Astrocyte (in vitro differentiated cells and primary cell): ENCODE measurements around the gene TTYH3. TPM values are rescaled to one million over a fixed set of nuclear protein-coding genes. Genes with fewer than 3 reads are reported as not detected.

Experiments used
- DNase-seq: peaks from one replicate; pipeline ENCODE4 v3.0.0-alpha.2; 2010; ENCODE audit warnings: low read depth
- FAIRE-seq: peaks from 2 replicates; lab custom pipeline; 2011; peaks lifted over from hg19 to GRCh38; lab: Jason Lieb, UNC
- H2AFZ ChIP-seq: 2 replicates; pipeline ENCODE4 v1.6.0; 2012; ENCODE audit warnings: low read depth, low read length, inconsistent platforms
- H3K27ac ChIP-seq: 2 replicates; pipeline ENCODE4 v1.5.1; 2011; ENCODE audit warnings: low read depth, low read length, inconsistent platforms
- H3K27me3 ChIP-seq: 2 replicates; pipeline ENCODE4 v1.6.0; 2011; ENCODE audit warnings: low read length, inconsistent platforms; ENCODE audit not compliant: insufficient read depth
- H3K36me3 ChIP-seq: 2 replicates; pipeline ENCODE4 v1.5.1; 2011; ENCODE audit warnings: low read length, inconsistent platforms; ENCODE audit not compliant: insufficient read depth
- H3K4me1 ChIP-seq: 2 replicates; pipeline ENCODE4 v1.5.1; 2011; ENCODE audit warnings: low read length, inconsistent platforms; ENCODE audit not compliant: insufficient read depth
- H3K4me2 ChIP-seq: 2 replicates; pipeline ENCODE4 v1.6.0; 2012; ENCODE audit warnings: low read length, inconsistent platforms
- H3K4me3 ChIP-seq: 2 replicates; pipeline ENCODE4 v1.5.1; 2011; ENCODE audit warnings: low read depth, mild to moderate bottlenecking, low read length, inconsistent platforms; ENCODE audit not compliant: insufficient read depth
- H3K79me2 ChIP-seq: 2 replicates; pipeline ENCODE4 v1.6.0; 2012; ENCODE audit warnings: mild to moderate bottlenecking, low read length, inconsistent platforms; ENCODE audit not compliant: insufficient read depth
- H3K9ac ChIP-seq: 2 replicates; pipeline ENCODE4 v1.6.0; 2012; ENCODE audit warnings: mild to moderate bottlenecking, low read length, inconsistent platforms
- H3K9me3 ChIP-seq: 2 replicates; pipeline ENCODE4 v1.5.1; 2012; ENCODE audit warnings: low read depth, mild to moderate bottlenecking, low read length, inconsistent platforms; ENCODE audit not compliant: insufficient read depth
- H4K20me1 ChIP-seq: 2 replicates; pipeline ENCODE4 v1.6.0; 2012; ENCODE audit warnings: low read length, inconsistent platforms; ENCODE audit not compliant: insufficient read depth
- H3K27ac Mint-ChIP-seq: one replicate; pipeline ENCODE4 v1.8.0; 2021; ENCODE audit warnings: mild to moderate bottlenecking, mixed read lengths; ENCODE audit not compliant: unreplicated experiment
- H3K27me3 Mint-ChIP-seq: one replicate; pipeline ENCODE4 v1.8.0; 2021; ENCODE audit warnings: low read depth, mixed read lengths; ENCODE audit not compliant: unreplicated experiment
- H3K36me3 Mint-ChIP-seq: one replicate; pipeline ENCODE4 v1.8.0; 2021; ENCODE audit warnings: low read depth, mixed read lengths; ENCODE audit not compliant: unreplicated experiment
- H3K4me1 Mint-ChIP-seq: one replicate; pipeline ENCODE4 v1.8.0; 2021; ENCODE audit warnings: low read depth, mixed read lengths; ENCODE audit not compliant: unreplicated experiment
- H3K4me3 Mint-ChIP-seq: one replicate; pipeline ENCODE4 v1.8.0; 2021; ENCODE audit warnings: mild to moderate bottlenecking, moderate library complexity, mixed read lengths; ENCODE audit not compliant: unreplicated experiment
- H3K9me3 Mint-ChIP-seq: one replicate; pipeline ENCODE4 v1.8.0; 2021; ENCODE audit warnings: mild to moderate bottlenecking, mixed read lengths; ENCODE audit not compliant: unreplicated experiment
- CTCF ChIP-seq: IDR thresholded peaks from 2 replicates; pipeline ENCODE4 v1.5.1; 2011; ENCODE audit warnings: low read depth, mild to moderate bottlenecking, inconsistent platforms, low read length, moderate library complexity; ENCODE audit not compliant: insufficient read depth
- EZH2 ChIP-seq: IDR thresholded peaks from 2 replicates; pipeline ENCODE4 v1.6.1; 2012; ENCODE audit warnings: mild to moderate bottlenecking, low read length, inconsistent platforms; ENCODE audit not compliant: insufficient read depth
- total RNA-seq: library from RNA; stranded (reverse); gene quantifications from 2 replicates; pipeline ENCODE4 v1.2.1, GENCODE V29; 2021

The TTYH3 gene
- total RNA-seq, 1 donor from 2014 or later: 273 TPM

GRCh38 chr7:2657920-2658671, 26.3 kb downstream of the TTYH3 start:
- H3K36me3 ChIP-seq: no peaks in the 10 kb centered on the region
- H2AFZ ChIP-seq: no peak overlapping the region
- no peak for FAIRE-seq
- Mint-ChIP-seq H3K27ac (no peak overlapping the region), H3K27me3 (no peaks in the 10 kb centered on the region), H3K4me3 (no peak overlapping the region), H3K36me3 (peaks cover 6% of the 10 kb centered on the region), H3K9me3 (no peaks in the 10 kb centered on the region), H3K4me1 (peaks cover 3% of the 10 kb centered on the region)
- no peak overlapping the region for H3K27ac ChIP-seq
- DNase-seq: no peak
- H4K20me1 ChIP-seq: peaks cover 71% of the 10 kb centered on the region
- no peaks in the 10 kb centered on the region for H3K27me3 ChIP-seq
- peaks cover 21% of the 10 kb centered on the region for H3K79me2 ChIP-seq
- H3K9me3 ChIP-seq: no peaks in the 10 kb centered on the region
- peaks cover 3% of the 10 kb centered on the region for H3K4me1 ChIP-seq
- H3K4me2 ChIP-seq: no peak overlapping the region
- no peak overlapping the region for H3K4me3 ChIP-seq
- no peak overlapping the region for H3K9ac ChIP-seq
- TF ChIP-seq CTCF (no peak), EZH2 (no peak)

GRCh38 chr7:2658941-2659340, 27.2 kb downstream of the TTYH3 start:
- peaks cover 6% of the 10 kb centered on the region for H3K36me3 Mint-ChIP-seq
- Histone ChIP-seq H3K4me1 (peaks cover 3% of the 10 kb centered on the region), H3K4me3 (no peak overlapping the region), H4K20me1 (peaks cover 78% of the 10 kb centered on the region), H3K36me3 (no peaks in the 10 kb centered on the region), H3K9ac (no peak overlapping the region), H3K79me2 (peaks cover 21% of the 10 kb centered on the region), H3K27me3 (no peaks in the 10 kb centered on the region), H3K9me3 (no peaks in the 10 kb centered on the region), H3K4me2 (no peak overlapping the region), H2AFZ (no peak overlapping the region), H3K27ac (no peak overlapping the region)
- FAIRE-seq (no peak), DNase-seq (no peak)
- H3K9me3 Mint-ChIP-seq: no peaks in the 10 kb centered on the region
- no peaks in the 10 kb centered on the region for H3K27me3 Mint-ChIP-seq
- TF ChIP-seq EZH2 (no peak), CTCF (no peak)
- H3K4me3 Mint-ChIP-seq: no peak overlapping the region
- peaks cover 3% of the 10 kb centered on the region for H3K4me1 Mint-ChIP-seq
- no peak overlapping the region for H3K27ac Mint-ChIP-seq
